ENCODE data around the gene TTC39A.

The TTC39A gene

DNA sequence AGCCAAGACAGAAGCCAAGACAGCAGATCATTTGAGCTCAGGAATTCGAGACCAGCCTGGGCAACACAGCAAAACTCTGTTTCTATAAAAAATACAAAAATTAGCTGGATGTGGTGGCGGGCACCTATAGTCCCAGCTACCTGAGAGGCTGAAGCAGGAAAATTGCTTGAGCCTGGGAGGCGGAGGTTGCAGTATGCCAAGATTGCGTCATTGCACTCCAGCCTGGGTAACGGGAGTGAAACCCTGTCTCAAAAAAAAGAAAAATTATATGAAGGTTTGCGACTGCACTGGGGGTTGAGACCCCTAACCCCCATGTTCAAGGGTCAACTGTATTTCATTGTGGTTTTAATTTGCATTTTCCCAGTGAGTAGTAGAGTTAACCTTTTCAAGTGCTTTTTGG is 78.0 kb downstream of the TTC39A start:
- TF ChIP-seq, protein P1, sequence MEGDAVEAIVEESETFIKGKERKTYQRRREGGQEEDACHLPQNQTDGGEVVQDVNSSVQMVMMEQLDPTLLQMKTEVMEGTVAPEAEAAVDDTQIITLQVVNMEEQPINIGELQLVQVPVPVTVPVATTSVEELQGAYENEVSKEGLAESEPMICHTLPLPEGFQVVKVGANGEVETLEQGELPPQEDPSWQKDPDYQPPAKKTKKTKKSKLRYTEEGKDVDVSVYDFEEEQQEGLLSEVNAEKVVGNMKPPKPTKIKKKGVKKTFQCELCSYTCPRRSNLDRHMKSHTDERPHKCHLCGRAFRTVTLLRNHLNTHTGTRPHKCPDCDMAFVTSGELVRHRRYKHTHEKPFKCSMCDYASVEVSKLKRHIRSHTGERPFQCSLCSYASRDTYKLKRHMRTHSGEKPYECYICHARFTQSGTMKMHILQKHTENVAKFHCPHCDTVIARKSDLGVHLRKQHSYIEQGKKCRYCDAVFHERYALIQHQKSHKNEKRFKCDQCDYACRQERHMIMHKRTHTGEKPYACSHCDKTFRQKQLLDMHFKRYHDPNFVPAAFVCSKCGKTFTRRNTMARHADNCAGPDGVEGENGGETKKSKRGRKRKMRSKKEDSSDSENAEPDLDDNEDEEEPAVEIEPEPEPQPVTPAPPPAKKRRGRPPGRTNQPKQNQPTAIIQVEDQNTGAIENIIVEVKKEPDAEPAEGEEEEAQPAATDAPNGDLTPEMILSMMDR (IDR thresholded peaks at IDR 0.05) = no peak

DNA sequence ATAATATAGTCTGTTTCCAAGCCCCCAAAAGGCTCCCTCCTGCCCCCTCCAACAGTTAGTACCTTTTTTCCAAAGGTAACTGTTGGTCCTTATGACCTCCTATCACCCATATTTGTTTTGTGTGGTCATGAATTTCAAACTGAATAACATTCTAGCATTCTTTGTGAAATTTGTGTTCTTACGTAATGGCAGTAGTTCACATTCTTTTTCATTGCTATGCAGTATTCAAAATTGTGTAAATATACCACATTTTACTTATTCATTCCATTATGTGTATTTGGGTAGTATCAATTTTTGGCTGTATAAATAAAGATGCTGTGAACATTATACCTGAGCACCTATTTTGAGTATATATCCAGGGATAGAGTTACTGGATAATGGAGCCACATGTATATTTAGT is 80.9 kb downstream of the TTC39A start:
- TF ChIP-seq, protein P1 (IDR thresholded peaks at IDR 0.05) = no peak

DNA sequence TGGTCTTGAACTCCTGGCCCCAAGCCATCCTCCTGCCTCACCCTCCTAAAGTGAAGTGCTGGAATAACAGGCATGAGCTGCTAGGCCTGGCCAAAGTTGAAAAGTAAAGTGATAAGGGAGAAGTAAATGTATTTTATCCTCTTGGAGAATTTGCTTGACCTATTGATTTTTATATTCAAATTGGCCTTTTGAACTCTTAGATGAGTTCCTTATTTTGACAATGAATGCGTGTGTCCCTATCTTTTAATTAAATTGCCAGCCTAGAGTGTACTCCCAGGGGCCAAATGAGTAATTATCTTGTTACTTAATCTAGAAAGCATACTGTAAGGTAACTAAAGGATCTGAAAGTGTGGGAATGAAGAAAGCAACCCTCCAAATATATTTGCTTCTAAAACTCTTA is 82.9 kb downstream of the TTC39A start:
- TF ChIP-seq, protein P1 (IDR thresholded peaks at IDR 0.05) = no peak

DNA sequence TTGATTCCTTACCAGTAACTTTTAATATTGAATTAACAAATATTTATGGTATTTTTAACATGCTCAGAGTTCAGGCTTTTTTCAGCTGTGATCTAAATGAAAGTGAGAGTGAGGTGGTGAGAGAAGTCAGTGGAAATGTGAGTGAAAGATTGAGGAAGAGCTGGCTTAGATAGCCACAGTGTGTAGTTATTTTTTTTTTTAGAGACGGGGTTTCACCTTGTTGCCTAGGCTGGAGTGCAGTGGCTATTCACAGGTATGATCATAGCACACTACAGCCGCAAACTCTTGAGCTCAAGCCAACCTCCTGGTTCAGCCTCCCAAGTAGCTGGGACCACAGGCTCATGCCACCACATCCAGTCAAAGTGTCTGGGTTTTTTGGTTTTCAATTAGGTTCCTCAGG is 83.3 kb downstream of the TTC39A start:
- TF ChIP-seq, protein P1 (IDR thresholded peaks at IDR 0.05) = no peak

DNA sequence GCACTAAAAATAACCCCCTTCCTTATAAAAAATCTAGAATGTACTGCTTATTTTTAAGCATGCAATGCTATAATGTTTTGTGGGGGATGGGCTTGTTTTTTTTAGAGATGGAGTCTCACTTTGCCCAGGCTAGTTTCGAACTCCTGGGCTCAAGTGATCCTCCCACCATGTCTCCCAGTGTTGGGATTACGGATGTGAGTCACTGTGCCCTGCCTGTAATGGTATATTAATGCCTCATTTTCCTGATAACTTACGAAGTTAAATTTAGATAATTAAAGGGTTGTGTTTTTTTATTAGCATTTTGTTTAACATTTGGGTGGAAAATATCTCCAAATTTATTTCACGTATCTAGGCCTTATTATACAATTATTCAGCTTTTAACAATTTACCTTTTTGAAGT is 87.8 kb downstream of the TTC39A start:
- TF ChIP-seq, protein P1 (IDR thresholded peaks at IDR 0.05) = no peak

DNA sequence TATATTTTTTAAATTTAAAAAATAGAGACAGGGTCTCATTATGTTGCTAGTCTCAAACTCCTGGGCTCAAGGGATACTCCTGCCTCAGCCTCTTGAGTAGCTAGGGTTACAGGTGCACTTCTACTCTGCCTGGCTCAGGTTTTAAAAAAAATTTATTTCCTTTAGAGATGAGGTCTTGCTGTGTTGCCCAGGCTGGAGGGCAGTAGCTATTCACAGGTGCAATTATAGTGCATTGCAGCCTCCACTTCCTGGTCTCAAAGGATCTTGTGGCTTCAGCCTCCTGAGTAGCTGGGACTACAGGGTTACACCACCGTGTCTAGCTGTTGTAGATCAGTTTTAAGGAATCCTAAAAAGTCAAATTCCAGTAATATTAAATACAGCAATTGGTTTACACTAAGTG is 89.2 kb downstream of the TTC39A start:
- TF ChIP-seq, protein P1 (IDR thresholded peaks at IDR 0.05) = no peak

DNA sequence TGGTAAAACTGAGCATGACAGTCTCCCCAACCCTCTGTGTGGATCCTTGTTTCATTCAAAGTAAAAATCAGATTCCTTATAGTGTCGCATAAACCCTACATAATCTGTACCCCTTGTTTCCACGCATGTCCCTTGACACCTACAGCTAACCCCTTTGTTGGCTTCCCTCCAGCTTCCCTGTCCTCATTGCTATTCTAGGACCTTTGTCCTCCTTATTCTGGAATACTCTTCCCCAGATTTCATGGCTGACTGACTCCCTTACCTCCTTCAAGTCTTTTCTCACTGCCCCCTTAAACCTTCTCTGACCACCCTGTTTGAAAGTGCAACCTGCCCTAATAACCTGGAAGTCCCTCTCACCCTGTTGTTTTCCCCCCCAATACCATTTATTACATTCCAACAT is 90.3 kb downstream of the TTC39A start:
- TF ChIP-seq, protein P1 (IDR thresholded peaks at IDR 0.05) = no peak

DNA sequence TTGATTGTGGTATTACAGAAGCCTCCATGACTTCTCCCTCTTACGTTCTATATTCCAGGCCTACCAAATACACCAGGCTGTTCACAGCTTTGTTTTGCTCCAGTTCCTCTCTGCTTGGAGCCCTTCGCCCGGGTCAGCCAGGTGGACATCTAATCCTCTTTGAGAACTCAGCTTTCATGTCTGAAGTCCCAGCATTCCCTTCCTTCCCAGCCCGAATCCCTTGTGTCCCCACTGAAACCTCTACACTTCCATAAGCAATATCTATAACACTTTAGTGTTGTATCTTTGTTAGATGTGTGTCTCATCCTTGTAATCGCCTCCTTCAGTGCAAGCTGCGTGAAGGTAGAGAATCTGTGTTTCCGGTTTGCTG is 92.3 kb downstream of the TTC39A start:
- TF ChIP-seq, protein P1 (IDR thresholded peaks at IDR 0.05) = no peak

All from LNCAP (cell line).